ENCODE data around the gene IPO8.

The IPO8 gene

GRCh38 chr12:30640392-30640791 lies 55.3 kb downstream of the IPO8 start:
- Histone ChIP-seq H2BK120ac (ENCODE audit: low read depth, low read length) (no peak overlapping the region), H3K56ac (ENCODE audit: low read length) (no peak overlapping the region), H3K36me3 (ENCODE audit: control insufficient read depth, insufficient read depth, low read length) (no peaks in the 10 kb centered on the region), H2BK15ac (replicated peaks; ENCODE audit: low read depth) (no peak overlapping the region), H3K23ac (ENCODE audit: low read length) (no peak overlapping the region), H3K4ac (ENCODE audit: low read depth, low read length) (no peak overlapping the region), H3K79me1 (ENCODE audit: low read length) (no peaks in the 10 kb centered on the region), H4K8ac (ENCODE audit: low read depth, low read length) (no peak overlapping the region), H3K18ac (ENCODE audit: low read length) (no peak overlapping the region), H3K4me2 (ENCODE audit: low read length) (no peak overlapping the region), H2BK5ac (ENCODE audit: low read length) (no peak overlapping the region), H3K4me3 (ENCODE audit: low read length) (no peak overlapping the region), H3K27me3 (ENCODE audit: insufficient read depth, low read length, poor library complexity) (no peaks in the 10 kb centered on the region), H3K4me1 (ENCODE audit: control insufficient read depth, low read depth, low read length) (no peaks in the 10 kb centered on the region), H3K27ac (ENCODE audit: low read depth, low read length) (no peak overlapping the region), H2AK5ac (ENCODE audit: low read length) (no peak overlapping the region), H4K5ac (ENCODE audit: low read length) (no peak overlapping the region), H3K79me2 (ENCODE audit: control insufficient read depth, insufficient read depth, low read length) (no peaks in the 10 kb centered on the region), H3K9ac (ENCODE audit: low read length) (no peak overlapping the region)
- DNase-seq, result no peak
- WGBS (ENCODE audit: extremely low coverage, insufficient coverage, low lambda C conversion rate), result no CpG with 5 or more reads among the region's 2 CpGs

GRCh38 chr12:30635385-30635784 lies 60.3 kb downstream of the IPO8 start:
- no peak overlapping the region for H3K4ac ChIP-seq (ENCODE audit: low read depth, low read length)
- no peak overlapping the region for H3K4me3 ChIP-seq (ENCODE audit: low read length)
- H3K79me2 ChIP-seq (ENCODE audit: control insufficient read depth, insufficient read depth, low read length), result no peaks in the 10 kb centered on the region
- H4K8ac ChIP-seq (ENCODE audit: low read depth, low read length), result no peak overlapping the region
- no peaks in the 10 kb centered on the region for H3K27me3 ChIP-seq (ENCODE audit: insufficient read depth, low read length, poor library complexity)
- no peak overlapping the region for H3K56ac ChIP-seq (ENCODE audit: low read length)
- H3K4me2 ChIP-seq (ENCODE audit: low read length), result no peak overlapping the region
- no peaks in the 10 kb centered on the region for H3K36me3 ChIP-seq (ENCODE audit: control insufficient read depth, insufficient read depth, low read length)
- DNase-seq, result no peak
- H4K5ac ChIP-seq (ENCODE audit: low read length), result no peak overlapping the region
- H3K23ac ChIP-seq (ENCODE audit: low read length), result no peak overlapping the region
- no peak overlapping the region for H3K27ac ChIP-seq (ENCODE audit: low read depth, low read length)
- H3K18ac ChIP-seq (ENCODE audit: low read length), result no peak overlapping the region
- no peaks in the 10 kb centered on the region for H3K4me1 ChIP-seq (ENCODE audit: control insufficient read depth, low read depth, low read length)
- no peak overlapping the region for H3K9ac ChIP-seq (ENCODE audit: low read length)
- H2BK5ac ChIP-seq (ENCODE audit: low read length), result no peak overlapping the region
- H2AK5ac ChIP-seq (ENCODE audit: low read length), result no peak overlapping the region
- no CpG with 5 or more reads among the region's 2 CpGs for WGBS (ENCODE audit: extremely low coverage, insufficient coverage, low lambda C conversion rate)
- no peaks in the 10 kb centered on the region for H3K79me1 ChIP-seq (ENCODE audit: low read length)
- no peak overlapping the region for H2BK15ac ChIP-seq (replicated peaks; ENCODE audit: low read depth)
- no peak overlapping the region for H2BK120ac ChIP-seq (ENCODE audit: low read depth, low read length)

GRCh38 chr12:30631740-30632139 lies 63.9 kb downstream of the IPO8 start:
- Histone ChIP-seq H3K4me2 (ENCODE audit: low read length) (no peak overlapping the region), H2BK15ac (replicated peaks; ENCODE audit: low read depth) (no peak overlapping the region), H3K79me1 (ENCODE audit: low read length) (no peaks in the 10 kb centered on the region), H3K18ac (ENCODE audit: low read length) (no peak overlapping the region), H2AK5ac (ENCODE audit: low read length) (no peak overlapping the region), H3K36me3 (ENCODE audit: control insufficient read depth, insufficient read depth, low read length) (no peaks in the 10 kb centered on the region), H3K9ac (ENCODE audit: low read length) (no peak overlapping the region), H3K79me2 (ENCODE audit: control insufficient read depth, insufficient read depth, low read length) (no peaks in the 10 kb centered on the region), H3K4me3 (ENCODE audit: low read length) (no peak overlapping the region), H3K23ac (ENCODE audit: low read length) (no peak overlapping the region), H3K27ac (ENCODE audit: low read depth, low read length) (no peak overlapping the region), H2BK5ac (ENCODE audit: low read length) (no peak overlapping the region), H3K27me3 (ENCODE audit: insufficient read depth, low read length, poor library complexity) (no peaks in the 10 kb centered on the region), H3K56ac (ENCODE audit: low read length) (no peak overlapping the region), H2BK120ac (ENCODE audit: low read depth, low read length) (no peak overlapping the region), H4K5ac (ENCODE audit: low read length) (no peak overlapping the region), H3K4ac (ENCODE audit: low read depth, low read length) (no peak overlapping the region), H4K8ac (ENCODE audit: low read depth, low read length) (no peak overlapping the region), H3K4me1 (ENCODE audit: control insufficient read depth, low read depth, low read length) (no peaks in the 10 kb centered on the region)
- no CpG with 5 or more reads among the region's 6 CpGs for WGBS (ENCODE audit: extremely low coverage, insufficient coverage, low lambda C conversion rate)
- DNase-seq, result no peak

- Histone ChIP-seq H3K36me3 (ENCODE audit: control insufficient read depth, insufficient read depth, low read length) (no peaks in the 10 kb centered on the region), H3K4me1 (ENCODE audit: control insufficient read depth, low read depth, low read length) (no peaks in the 10 kb centered on the region), H3K79me1 (ENCODE audit: low read length) (no peaks in the 10 kb centered on the region), H3K56ac (ENCODE audit: low read length) (no peak overlapping the region), H3K4me3 (ENCODE audit: low read length) (no peak overlapping the region), H3K27me3 (ENCODE audit: insufficient read depth, low read length, poor library complexity) (no peaks in the 10 kb centered on the region), H3K27ac (ENCODE audit: low read depth, low read length) (no peak overlapping the region), H2AK5ac (ENCODE audit: low read length) (no peak overlapping the region), H3K9ac (ENCODE audit: low read length) (no peak overlapping the region), H3K18ac (ENCODE audit: low read length) (no peak overlapping the region), H2BK5ac (ENCODE audit: low read length) (no peak overlapping the region), H3K79me2 (ENCODE audit: control insufficient read depth, insufficient read depth, low read length) (no peaks in the 10 kb centered on the region), H3K23ac (ENCODE audit: low read length) (no peak overlapping the region), H2BK120ac (ENCODE audit: low read depth, low read length) (no peak overlapping the region), H3K4ac (ENCODE audit: low read depth, low read length) (no peak overlapping the region), H4K8ac (ENCODE audit: low read depth, low read length) (no peak overlapping the region), H2BK15ac (replicated peaks; ENCODE audit: low read depth) (no peak overlapping the region), H3K4me2 (ENCODE audit: low read length) (no peak overlapping the region), H4K5ac (ENCODE audit: low read length) (no peak overlapping the region)
- whole genome bisulfite sequencing (ENCODE audit: extremely low coverage, insufficient coverage, low lambda C conversion rate), result no CpG with 5 or more reads among the region's 3 CpGs
- DNase-seq, result no peak
These were observed 64.7 kb downstream of the IPO8 start for GRCh38 chr12:30630979-30631285.

- no peak overlapping the region for H3K23ac ChIP-seq (ENCODE audit: low read length)
- H2BK5ac ChIP-seq (ENCODE audit: low read length), result no peak overlapping the region
- no peak overlapping the region for H3K9ac ChIP-seq (ENCODE audit: low read length)
- H2BK120ac ChIP-seq (ENCODE audit: low read depth, low read length), result no peak overlapping the region
- no peaks in the 10 kb centered on the region for H3K79me2 ChIP-seq (ENCODE audit: control insufficient read depth, insufficient read depth, low read length)
- H3K79me1 ChIP-seq (ENCODE audit: low read length), result no peaks in the 10 kb centered on the region
- no CpG with 5 or more reads among the region's 6 CpGs for WGBS (ENCODE audit: extremely low coverage, insufficient coverage, low lambda C conversion rate)
- no peak overlapping the region for H3K4me2 ChIP-seq (ENCODE audit: low read length)
- H2BK15ac ChIP-seq (replicated peaks; ENCODE audit: low read depth), result no peak overlapping the region
- H3K56ac ChIP-seq (ENCODE audit: low read length), result no peak overlapping the region
- no peak for DNase-seq
- no peak overlapping the region for H4K5ac ChIP-seq (ENCODE audit: low read length)
- H3K4me1 ChIP-seq (ENCODE audit: control insufficient read depth, low read depth, low read length), result no peaks in the 10 kb centered on the region
- no peak overlapping the region for H3K4me3 ChIP-seq (ENCODE audit: low read length)
- no peak overlapping the region for H3K27ac ChIP-seq (ENCODE audit: low read depth, low read length)
- no peak overlapping the region for H3K4ac ChIP-seq (ENCODE audit: low read depth, low read length)
- H3K27me3 ChIP-seq (ENCODE audit: insufficient read depth, low read length, poor library complexity), result no peaks in the 10 kb centered on the region
- no peak overlapping the region for H3K18ac ChIP-seq (ENCODE audit: low read length)
- no peak overlapping the region for H4K8ac ChIP-seq (ENCODE audit: low read depth, low read length)
- H3K36me3 ChIP-seq (ENCODE audit: control insufficient read depth, insufficient read depth, low read length), result no peaks in the 10 kb centered on the region
- no peak overlapping the region for H2AK5ac ChIP-seq (ENCODE audit: low read length)
These were observed 65.3 kb downstream of the IPO8 start for GRCh38 chr12:30630076-30630978.

- no peaks in the 10 kb centered on the region for H3K27me3 ChIP-seq (ENCODE audit: insufficient read depth, low read length, poor library complexity)
- H2BK5ac ChIP-seq (ENCODE audit: low read length), result no peak overlapping the region
- no peak for DNase-seq
- H2AK5ac ChIP-seq (ENCODE audit: low read length), result no peak overlapping the region
- no peaks in the 10 kb centered on the region for H3K4me1 ChIP-seq (ENCODE audit: control insufficient read depth, low read depth, low read length)
- H3K23ac ChIP-seq (ENCODE audit: low read length), result no peak overlapping the region
- no peaks in the 10 kb centered on the region for H3K79me1 ChIP-seq (ENCODE audit: low read length)
- H4K8ac ChIP-seq (ENCODE audit: low read depth, low read length), result no peak overlapping the region
- no peak overlapping the region for H3K4ac ChIP-seq (ENCODE audit: low read depth, low read length)
- no peak overlapping the region for H2BK15ac ChIP-seq (replicated peaks; ENCODE audit: low read depth)
- no CpG with 5 or more reads among the region's 3 CpGs for WGBS (ENCODE audit: extremely low coverage, insufficient coverage, low lambda C conversion rate)
- no peak overlapping the region for H2BK120ac ChIP-seq (ENCODE audit: low read depth, low read length)
- no peak overlapping the region for H3K9ac ChIP-seq (ENCODE audit: low read length)
- H3K56ac ChIP-seq (ENCODE audit: low read length), result no peak overlapping the region
- H3K4me2 ChIP-seq (ENCODE audit: low read length), result no peak overlapping the region
- H3K36me3 ChIP-seq (ENCODE audit: control insufficient read depth, insufficient read depth, low read length), result no peaks in the 10 kb centered on the region
- no peak overlapping the region for H3K18ac ChIP-seq (ENCODE audit: low read length)
- no peaks in the 10 kb centered on the region for H3K79me2 ChIP-seq (ENCODE audit: control insufficient read depth, insufficient read depth, low read length)
- no peak overlapping the region for H3K4me3 ChIP-seq (ENCODE audit: low read length)
- H4K5ac ChIP-seq (ENCODE audit: low read length), result no peak overlapping the region
- no peak overlapping the region for H3K27ac ChIP-seq (ENCODE audit: low read depth, low read length)
These were observed 68.8 kb downstream of the IPO8 start for GRCh38 chr12:30626847-30627246.

Data from mesendoderm (in vitro differentiated cells).